HG03520 (cell line): ENCODE data around the gene FAM222B.
A peak's percentile ranks its signal among the peaks of the same experiment; 100 is the strongest.
"Not testable (repeated sequence)": the region's sequence is repeated elsewhere in the genome, so short reads cannot be mapped to it uniquely, and the experiment has no call there.

ENCODE experiments used
- ATAC-seq: cut with Tn5 transposase; IDR thresholded peaks from one replicate; pipeline ENCODE4 v1.9.1; 2021; ENCODE audit warnings: mild to moderate bottlenecking, moderate library complexity; ENCODE audit not compliant: unreplicated experiment

The FAM222B gene

GRCh38 chr17:28747801-28748750 lies 94.5 kb downstream of the FAM222B start:
- no peak for ATAC-seq

GRCh38 chr17:28747051-28747691 lies 95.4 kb downstream of the FAM222B start:
- no peak for ATAC-seq

DNA sequence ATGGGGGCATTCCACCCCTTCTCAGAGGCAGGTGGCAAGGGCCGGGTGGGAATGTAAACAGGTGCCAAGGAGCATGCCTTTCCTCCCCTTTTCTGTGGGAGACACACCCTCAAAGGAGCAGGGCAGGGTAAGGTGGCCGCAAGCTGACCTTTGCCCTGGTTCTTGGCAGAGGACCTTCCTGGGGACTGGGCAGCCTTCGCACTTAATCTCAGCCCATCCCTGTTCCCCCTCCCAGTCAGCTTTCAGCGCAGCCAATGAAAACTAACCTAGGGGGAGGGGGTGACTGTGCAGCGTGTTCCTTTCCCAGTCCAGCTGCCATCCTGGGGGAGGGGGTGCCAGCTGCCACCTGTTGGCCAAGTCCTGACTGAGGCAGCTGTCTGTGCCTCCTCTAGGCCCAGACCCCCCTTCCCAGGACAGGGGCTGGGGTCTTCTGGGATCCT lies 96.0 kb downstream of the FAM222B start:
- no peak for ATAC-seq

DNA sequence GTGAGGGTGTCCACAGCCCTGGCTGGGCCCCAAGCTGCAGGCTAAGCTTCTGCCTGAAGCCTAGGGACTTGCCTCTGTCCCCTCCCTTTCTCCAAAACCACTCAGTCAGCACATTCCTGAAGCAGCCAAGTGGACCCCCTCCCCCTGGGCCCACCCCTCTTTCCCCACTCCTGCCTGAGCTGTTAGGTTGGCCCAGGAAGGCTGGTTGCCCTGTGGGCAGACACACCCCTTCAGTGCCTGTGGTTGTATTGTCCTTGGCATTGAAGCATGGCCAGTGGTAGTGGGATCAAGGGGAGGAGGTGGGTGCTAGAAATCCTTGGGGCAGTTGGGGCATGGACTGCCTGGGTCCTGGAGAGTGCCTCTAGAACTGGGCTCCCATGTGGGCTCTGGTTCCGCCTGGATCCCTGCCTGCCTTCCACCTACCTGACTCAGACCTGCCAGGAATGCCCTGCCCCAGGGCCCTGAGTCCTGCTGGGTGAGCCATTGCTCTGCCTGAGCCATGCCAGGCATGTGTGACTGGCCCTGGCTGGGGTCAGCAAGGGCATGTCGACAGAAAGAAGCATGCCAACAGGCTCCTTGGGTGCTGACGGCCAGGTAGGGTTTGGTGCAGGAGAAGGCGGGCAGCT lies 96.7 kb downstream of the FAM222B start:
- ATAC-seq: no peak

DNA sequence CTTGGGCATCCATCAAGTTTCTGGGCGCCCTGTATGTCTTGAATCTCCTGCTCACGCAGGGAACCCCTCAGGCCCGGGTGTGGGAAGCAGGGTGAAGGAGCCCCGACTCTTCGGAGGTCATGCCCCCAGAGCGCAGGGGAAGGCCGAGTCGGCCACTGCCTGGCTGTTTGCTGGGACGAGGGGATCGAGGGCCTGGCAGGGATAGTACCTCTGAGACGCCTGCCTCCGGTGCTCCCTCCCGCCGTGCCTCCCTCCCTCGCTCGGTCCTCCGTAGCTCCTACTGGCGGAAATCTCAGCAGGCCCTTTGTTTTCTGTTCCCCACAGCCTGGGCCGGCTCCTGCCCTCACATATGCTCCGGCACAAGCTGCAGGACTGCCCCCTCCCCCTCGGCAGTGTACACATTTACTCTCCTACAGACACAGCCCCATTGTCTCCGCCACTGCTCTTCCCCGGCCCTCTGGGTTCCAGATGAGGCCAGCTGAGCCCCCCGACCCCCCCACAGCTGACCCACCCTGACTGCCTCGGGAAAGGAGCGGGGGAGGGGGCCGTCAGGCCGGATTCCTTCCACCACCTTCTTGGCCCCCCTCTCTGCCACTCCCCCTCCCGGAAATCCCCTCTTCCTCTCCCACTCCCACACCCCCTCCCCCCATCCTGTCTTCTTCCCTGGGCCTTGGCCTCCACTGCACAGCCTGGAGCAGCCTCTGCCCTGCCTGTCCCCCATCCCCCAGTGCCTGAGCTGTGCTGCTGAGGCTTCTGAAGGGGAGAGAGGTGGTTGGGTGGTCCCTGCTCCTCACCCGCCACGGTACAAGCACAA lies 97.4 kb downstream of the FAM222B start:
- no peak for ATAC-seq

- peak; percentile 13 for ATAC-seq
Observed at GRCh38 chr17:28744104-28744971, 98.3 kb downstream of the FAM222B start.

- peak; percentile 46 for ATAC-seq
Observed at GRCh38 chr17:28743243-28744103, 99.1 kb downstream of the FAM222B start, which contains the start of gene TRAF4. TSS of gene TRAF4 (plus strand) at chr17:28744011. CDS start at chr17:28744113, 102 bp downstream.

- no peak for ATAC-seq
Observed at GRCh38 chr17:28741358-28742349, 100.9 kb downstream of the FAM222B start.

DNA sequence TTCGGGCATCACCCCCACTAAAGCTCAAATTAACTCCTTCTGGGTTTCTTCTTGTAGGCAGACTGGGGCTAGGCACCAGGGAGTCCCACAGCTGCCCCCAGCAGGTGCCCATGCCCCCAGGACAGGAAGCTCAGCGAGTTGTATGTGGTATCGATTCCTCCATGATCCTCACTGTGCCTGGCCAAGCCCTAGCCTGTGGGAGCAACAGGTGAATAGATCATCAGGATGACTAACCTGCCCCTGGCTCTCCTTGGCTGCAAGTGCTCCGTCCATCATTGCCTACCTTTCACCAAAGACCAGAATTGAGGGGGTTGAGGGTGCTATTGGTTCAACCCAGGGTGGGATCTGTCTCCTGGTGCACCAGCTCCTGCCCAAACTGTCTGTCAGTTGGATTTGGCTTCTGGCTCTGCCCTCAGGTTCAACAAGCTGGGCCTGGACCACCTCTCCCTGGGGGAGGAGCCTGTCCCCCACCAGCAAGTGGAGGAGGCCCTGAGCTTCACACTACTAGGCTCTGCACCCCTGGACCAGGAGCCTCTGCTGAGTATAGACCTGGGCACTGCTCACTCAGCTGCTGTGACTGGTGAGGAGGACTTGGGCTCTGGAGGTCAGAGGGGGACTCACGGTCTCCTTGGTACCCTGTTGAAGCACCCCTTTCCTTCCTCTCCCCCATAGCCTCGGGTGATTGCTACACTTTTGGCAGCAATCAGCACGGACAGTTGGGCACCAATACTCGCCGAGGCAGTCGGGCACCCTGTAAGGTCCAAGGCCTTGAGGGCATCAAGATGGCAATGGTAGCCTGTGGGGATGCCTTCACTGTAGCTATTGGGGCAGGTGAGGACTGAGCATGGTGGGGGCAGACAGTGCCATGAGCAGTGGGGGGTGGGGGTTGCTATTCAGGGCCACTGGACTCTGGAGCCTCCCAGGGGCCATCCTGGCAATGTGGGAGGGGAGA lies 101.9 kb downstream of the FAM222B start:
- no peak for ATAC-seq

- ATAC-seq: no peak
Observed at GRCh38 chr17:28738680-28739384, 103.8 kb downstream of the FAM222B start.

DNA sequence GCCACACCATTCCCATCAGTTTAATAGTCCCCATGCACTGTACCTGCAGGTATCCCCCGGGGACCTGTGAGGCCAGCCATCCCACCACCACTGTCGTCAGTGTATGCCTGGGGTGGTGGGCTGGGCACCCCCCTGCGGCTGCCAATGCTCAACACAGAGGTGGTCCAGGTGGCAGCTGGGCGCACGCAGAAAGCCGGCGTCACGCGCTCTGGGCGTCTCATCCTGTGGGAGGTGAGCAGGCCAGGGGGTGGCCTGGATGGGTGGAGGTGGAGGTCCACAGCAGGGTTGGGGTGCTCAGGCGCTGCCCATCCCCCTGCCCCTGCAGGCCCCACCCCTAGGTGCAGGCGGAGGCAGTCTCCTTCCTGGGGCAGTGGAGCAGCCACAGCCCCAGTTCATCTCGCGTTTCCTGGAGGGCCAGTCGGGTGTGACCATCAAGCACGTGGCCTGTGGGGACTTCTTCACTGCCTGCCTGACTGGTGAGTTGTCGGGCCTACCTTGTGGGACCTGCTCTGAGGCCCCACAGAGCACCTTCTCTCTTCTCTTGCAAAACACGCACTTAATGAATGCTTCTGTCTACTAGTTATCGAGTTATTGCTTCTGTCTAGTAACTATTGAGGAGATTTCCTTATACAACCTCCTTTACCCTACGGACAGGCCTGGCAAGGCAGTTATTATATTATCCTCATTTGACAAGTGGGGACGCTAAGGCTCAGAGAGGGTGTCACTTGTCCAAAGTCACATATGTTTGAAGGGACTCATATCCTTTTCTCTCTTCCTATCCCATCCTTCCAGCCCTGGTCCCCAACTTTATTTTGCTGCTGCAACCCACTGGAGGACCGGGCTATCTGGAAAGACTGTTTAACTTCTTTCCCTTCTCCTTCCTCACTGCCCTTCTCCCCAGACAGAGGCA lies 104.6 kb downstream of the FAM222B start:
- peak; percentile 58 for ATAC-seq

DNA sequence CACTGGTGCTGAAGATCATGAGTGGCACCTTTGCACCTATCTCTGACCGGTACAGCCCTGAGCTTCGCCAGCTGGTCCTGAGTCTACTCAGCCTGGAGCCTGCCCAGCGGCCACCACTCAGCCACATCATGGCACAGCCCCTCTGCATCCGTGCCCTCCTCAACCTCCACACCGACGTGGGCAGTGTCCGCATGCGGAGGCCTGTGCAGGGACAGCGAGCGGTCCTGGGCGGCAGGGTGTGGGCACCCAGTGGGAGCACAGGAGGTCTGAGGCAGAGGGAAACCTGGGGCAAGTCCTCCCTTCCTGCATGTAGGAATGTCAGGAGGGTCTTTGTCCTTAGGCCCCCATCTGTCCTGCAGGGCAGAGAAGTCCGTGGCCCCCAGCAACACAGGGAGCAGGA lies 105.3 kb downstream of the FAM222B start:
- no peak for ATAC-seq

- not testable (repeated sequence) for ATAC-seq
Observed at GRCh38 chr17:28735913-28736769, 106.4 kb downstream of the FAM222B start.

- no peak for ATAC-seq
Observed at GRCh38 chr17:28735242-28735722, 107.3 kb downstream of the FAM222B start.
